OCI-LY3 (cell line): Measurements from ENCODE around the gene MFSD6.

Source experiments
- EZH2phosphoT487 ChIP-seq: fragments of 200-600 bp; shearing (Covaris generic); IDR thresholded peaks from 2 replicates; pipeline ENCODE4 v1.6.1; 2018; ENCODE audit warnings: antibody characterized with exemption, mixed run types, low read depth
- TF ChIP-seq, protein P1 (sequence below): fragments of 200-600, 300-600 bp; sonication (generic); IDR thresholded peaks from 2 replicates; pipeline ENCODE4 v1.5.1; 2014; ENCODE audit warnings: antibody characterized with exemption, low read length, low read depth

DNA sequence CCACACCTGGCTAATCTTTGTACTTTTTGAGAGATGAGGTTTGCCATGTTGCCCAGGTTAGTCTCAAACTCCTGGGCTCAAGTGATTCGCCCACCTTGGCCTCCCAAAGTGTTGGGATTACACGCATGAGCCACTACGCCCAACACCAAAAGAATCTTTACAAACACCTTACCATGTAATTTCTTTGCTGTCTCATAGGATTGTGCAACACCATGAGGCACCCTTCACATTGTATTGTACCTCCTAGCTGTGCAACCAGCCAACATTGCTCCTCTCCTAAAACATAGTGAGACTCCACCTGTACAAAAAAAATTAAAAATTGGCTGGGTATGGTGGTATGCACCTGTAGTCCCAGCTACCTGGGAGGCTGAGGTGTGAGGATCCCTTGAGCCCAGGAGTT is 3.1 kb upstream of the MFSD6 start:
- no peak for TF ChIP-seq EZH2phosphoT487
- TF ChIP-seq, protein P1, sequence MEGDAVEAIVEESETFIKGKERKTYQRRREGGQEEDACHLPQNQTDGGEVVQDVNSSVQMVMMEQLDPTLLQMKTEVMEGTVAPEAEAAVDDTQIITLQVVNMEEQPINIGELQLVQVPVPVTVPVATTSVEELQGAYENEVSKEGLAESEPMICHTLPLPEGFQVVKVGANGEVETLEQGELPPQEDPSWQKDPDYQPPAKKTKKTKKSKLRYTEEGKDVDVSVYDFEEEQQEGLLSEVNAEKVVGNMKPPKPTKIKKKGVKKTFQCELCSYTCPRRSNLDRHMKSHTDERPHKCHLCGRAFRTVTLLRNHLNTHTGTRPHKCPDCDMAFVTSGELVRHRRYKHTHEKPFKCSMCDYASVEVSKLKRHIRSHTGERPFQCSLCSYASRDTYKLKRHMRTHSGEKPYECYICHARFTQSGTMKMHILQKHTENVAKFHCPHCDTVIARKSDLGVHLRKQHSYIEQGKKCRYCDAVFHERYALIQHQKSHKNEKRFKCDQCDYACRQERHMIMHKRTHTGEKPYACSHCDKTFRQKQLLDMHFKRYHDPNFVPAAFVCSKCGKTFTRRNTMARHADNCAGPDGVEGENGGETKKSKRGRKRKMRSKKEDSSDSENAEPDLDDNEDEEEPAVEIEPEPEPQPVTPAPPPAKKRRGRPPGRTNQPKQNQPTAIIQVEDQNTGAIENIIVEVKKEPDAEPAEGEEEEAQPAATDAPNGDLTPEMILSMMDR = no peak
